ENCODE measurements around the gene BTN1A1.

The BTN1A1 gene

GRCh38 chr6:26555505-26556262 lies 55.6 kb downstream of the BTN1A1 start:
- no peak for ATAC-seq
- no peak for TF ChIP-seq GLIS3 (CRISPR knock-in tag; IDR thresholded peaks at IDR 0.05)
- TF ChIP-seq TSHZ2 (CRISPR knock-in tag; IDR thresholded peaks at IDR 0.05) = no peak
- TF ChIP-seq ZNF70 (CRISPR knock-in tag; IDR thresholded peaks at IDR 0.05) = no peak
- no peak for TF ChIP-seq RARB (CRISPR knock-in tag; IDR thresholded peaks at IDR 0.05)
- TF ChIP-seq ZNF565 (CRISPR knock-in tag; conservative IDR thresholded peaks at IDR 0.05; ENCODE audit: low read depth) = no peak
- no peak for TF ChIP-seq OSR1 (CRISPR knock-in tag; IDR thresholded peaks at IDR 0.05)
- no peak for TF ChIP-seq ISL1 (CRISPR knock-in tag; IDR thresholded peaks at IDR 0.05)
- TF ChIP-seq ZFP3 (CRISPR knock-in tag; IDR thresholded peaks at IDR 0.05) = no peak
- TF ChIP-seq ZFP30 (CRISPR knock-in tag; IDR thresholded peaks at IDR 0.05) = no peak
- TF ChIP-seq PATZ1 (CRISPR knock-in tag; IDR thresholded peaks at IDR 0.05; ENCODE audit: borderline replicate concordance) = no peak
- TF ChIP-seq SNAI2 (CRISPR knock-in tag; IDR thresholded peaks at IDR 0.05) = no peak
- TF ChIP-seq TCF4 (CRISPR knock-in tag; IDR thresholded peaks at IDR 0.05; ENCODE audit: borderline replicate concordance) = no peak
- TF ChIP-seq PPARA (CRISPR knock-in tag; IDR thresholded peaks at IDR 0.05; ENCODE audit: borderline replicate concordance) = no peak
- no peak for TF ChIP-seq TOX (CRISPR knock-in tag; IDR thresholded peaks at IDR 0.05; ENCODE audit: borderline replicate concordance)
- no peak for TF ChIP-seq CSRNP3 (CRISPR knock-in tag; IDR thresholded peaks at IDR 0.05)
- no peak for TF ChIP-seq POU6F1 (CRISPR knock-in tag; IDR thresholded peaks at IDR 0.05; ENCODE audit: borderline replicate concordance, low read depth)
- no peak for TF ChIP-seq ZC3H10 (CRISPR knock-in tag; IDR thresholded peaks at IDR 0.05)

- TF ChIP-seq ZC3H10 (CRISPR knock-in tag; IDR thresholded peaks at IDR 0.05) (no peak), TOX (CRISPR knock-in tag; IDR thresholded peaks at IDR 0.05; ENCODE audit: borderline replicate concordance) (0 out of 2 replicates have a peak, but pooled peaks have one; percentile 13)
- peak; percentile 65 for ATAC-seq
Observed at GRCh38 chr6:26556263-26557070, 56.4 kb downstream of the BTN1A1 start.
